Coronary artery (tissue), 2 donors: ENCODE data around the gene ARHGAP24.

ENCODE experiments used
- DNase-seq: peaks from one replicate; pipeline ENCODE4 v3.0.0-alpha.2; 2017; ENCODE audit warnings: low spot score
- H3K27ac ChIP-seq, 2 donors: fragments of 200-600 bp; sonication (generic); one replicate each; pipeline ENCODE4 v1.5.1; 2016 to 2019
- H3K4me3 ChIP-seq: fragments of 200-600 bp; sonication (generic); 2 replicates; pipeline ENCODE4 v1.5.1; 2016; ENCODE audit warnings: mild to moderate bottlenecking, moderate library complexity
- CTCF ChIP-seq: fragments of 200-600 bp; sonication (generic); IDR thresholded peaks from one replicate; pipeline ENCODE4 v1.5.1; 2019; ENCODE audit warnings: antibody characterized with exemption

ARHGAP24 gene

GRCh38 chr4:85932500-85933290 lies 457.7 kb downstream of the ARHGAP24 start:
- Histone ChIP-seq H3K27ac (peak overlapping the region; percentile 2 to 25), H3K4me3 (peak overlapping the region; percentile 50)
- TF ChIP-seq CTCF: no peak
- DNase-seq: no peak

DNA sequence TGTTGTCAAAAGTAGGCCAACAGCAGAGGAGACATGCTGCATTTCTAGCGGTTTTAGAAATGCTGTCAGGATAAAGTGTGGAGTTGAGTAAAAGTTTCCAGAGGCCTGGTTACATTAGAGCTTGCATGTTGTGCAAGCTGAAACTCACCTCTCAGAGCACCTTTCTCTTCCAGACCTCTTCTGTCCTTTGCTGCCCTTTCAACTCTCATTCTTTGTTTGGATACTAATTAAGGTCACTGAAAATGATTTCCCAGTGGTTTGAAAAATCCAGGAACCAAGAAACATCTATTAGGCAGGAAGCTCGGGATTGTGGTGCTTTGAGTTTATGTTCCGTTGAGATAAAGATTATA lies 458.3 kb downstream of the ARHGAP24 start:
- Histone ChIP-seq H3K4me3 (no peak overlapping the region), H3K27ac (no peak overlapping the region)
- no peak for TF ChIP-seq CTCF
- no peak for DNase-seq

DNA sequence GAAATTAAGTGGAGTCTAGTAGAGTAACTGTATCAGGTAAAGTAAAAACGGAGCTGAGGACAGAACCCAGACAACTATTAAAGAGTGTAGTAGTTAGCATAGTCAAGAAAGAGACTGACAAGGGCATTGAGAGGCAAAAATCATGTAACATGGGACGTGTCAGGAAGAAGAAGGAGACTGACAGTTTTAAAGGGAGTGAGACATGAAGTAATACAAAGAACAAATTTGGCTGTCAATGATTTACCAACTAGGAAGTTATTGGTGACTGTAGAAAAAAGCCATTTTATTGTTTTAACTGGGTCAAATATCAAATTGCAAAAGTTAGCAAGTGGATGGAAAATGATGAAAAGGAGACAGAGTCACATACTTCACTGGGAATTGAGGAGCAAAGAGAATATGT lies 462.6 kb downstream of the ARHGAP24 start:
- Histone ChIP-seq H3K27ac (no peak overlapping the region), H3K4me3 (no peak overlapping the region)
- TF ChIP-seq CTCF: no peak
- no peak for DNase-seq

- DNase-seq: no peak
- TF ChIP-seq CTCF: no peak
- H3K27ac ChIP-seq: no peak overlapping the region
- H3K4me3 ChIP-seq: no peak overlapping the region
These were observed 463.1 kb downstream of the ARHGAP24 start for GRCh38 chr4:85938062-85938461.

DNA sequence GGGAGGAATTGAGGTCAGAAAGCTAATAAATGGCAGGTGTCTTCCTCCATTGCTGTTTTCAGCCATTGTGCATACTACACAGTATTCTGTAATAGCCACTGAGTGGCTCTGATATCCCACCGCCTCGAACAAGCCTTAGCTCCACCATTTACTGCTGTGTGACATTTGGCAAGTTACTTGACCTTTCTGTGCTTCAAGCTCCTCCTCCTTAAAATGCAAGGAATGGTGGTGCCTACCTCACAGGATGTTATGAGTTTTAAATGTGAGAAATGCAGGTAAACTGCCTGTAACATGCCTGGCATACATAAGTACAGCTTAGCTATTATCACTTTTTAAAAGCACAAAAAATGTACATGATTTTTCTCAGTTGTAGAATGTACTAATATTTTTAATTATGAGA lies 464.0 kb downstream of the ARHGAP24 start:
- no peak overlapping the region for H3K27ac ChIP-seq
- no peak for TF ChIP-seq CTCF

GRCh38 chr4:85939595-85939994 lies 464.6 kb downstream of the ARHGAP24 start:
- H3K4me3 ChIP-seq: no peak overlapping the region
- no peak for TF ChIP-seq CTCF
- DNase-seq: no peak
- H3K27ac ChIP-seq: no peak overlapping the region

More for the DNA sequence above, 464.0 kb downstream of the ARHGAP24 start:
- no peak overlapping the region for H3K4me3 ChIP-seq
- DNase-seq: no peak

DNA sequence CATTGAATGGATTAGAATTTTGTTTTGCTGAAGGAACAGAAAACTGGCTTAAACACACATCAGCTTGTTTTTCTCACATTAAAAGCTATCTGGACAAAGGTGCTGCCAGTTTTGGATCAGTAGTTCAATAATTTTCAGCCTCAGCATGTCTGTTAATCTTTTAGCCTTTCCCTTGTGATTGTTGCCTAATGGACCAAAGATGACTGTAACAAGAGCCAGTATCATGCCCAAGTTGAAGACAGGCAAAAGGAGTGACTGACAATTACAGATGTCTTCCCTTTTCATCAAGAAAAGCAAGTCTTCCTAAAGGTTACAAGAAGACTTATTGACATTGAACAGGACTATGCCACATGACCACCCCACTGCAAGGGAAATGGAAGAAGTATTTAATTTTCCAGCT lies 465.2 kb downstream of the ARHGAP24 start:
- no peak for TF ChIP-seq CTCF
- Histone ChIP-seq H3K27ac (no peak overlapping the region), H3K4me3 (no peak overlapping the region)
- no peak for DNase-seq
